Sigmoid colon (tissue), 7 donors: Measurements from ENCODE around the gene F8. TPM values are rescaled to one million over a fixed set of nuclear protein-coding genes. Genes with fewer than 3 reads are reported as not detected.

ENCODE experiments used
- DNase-seq: peaks from one replicate; pipeline ENCODE4 v3.0.0-alpha.2; 2019
- H3K27ac ChIP-seq, 4 donors: fragments of 200-600 bp; sonication (generic); one replicate each; pipeline ENCODE4 v1.5.1; 2016 to 2019; ENCODE audit warnings: mild to moderate bottlenecking in 1 of 4
- H3K27me3 ChIP-seq, 3 donors: fragments of 200-600 bp; sonication (generic); one replicate each; pipeline ENCODE4 v1.5.1; 2019; ENCODE audit warnings: mild to moderate bottlenecking in 1 of 3
- H3K36me3 ChIP-seq, 4 donors: fragments of 200-600 bp; sonication (generic); one replicate each; pipeline ENCODE4 v1.5.1; 2016 to 2019
- H3K4me1 ChIP-seq, 4 donors: fragments of 200-600 bp; sonication (generic); one replicate each; pipeline ENCODE4 v1.5.1; 2017 to 2019
- H3K4me3 ChIP-seq, 4 donors: fragments of 200-600 bp; sonication (generic); one replicate each; pipeline ENCODE4 v1.5.1; 2017 to 2019; ENCODE audit warnings: mild to moderate bottlenecking in 2 of 4, moderate library complexity in 1 of 4
- H3K9me3 ChIP-seq, 4 donors: fragments of 200-600 bp in 3 of 4; sonication (generic) in 3 of 4; one replicate each; pipeline versions ENCODE4 v1.5.1 to v1.6.1; 2013 to 2019
- CTCF ChIP-seq, 4 experiments: fragments of 450-650 bp in 3 of 4; fragments of 200-600 bp in 1 of 4; IDR thresholded peaks; one replicate each; pipeline ENCODE4 v1.5.1; 2016 to 2019; ENCODE audit warnings: antibody characterized with exemption in 4 of 4, mild to moderate bottlenecking in 3 of 4, moderate library complexity in 2 of 4
- EP300 ChIP-seq, 4 donors: sonication (generic); formaldehyde crosslinking; IDR thresholded peaks; one replicate each; pipeline ENCODE4 v1.6.1; 2017; ENCODE audit warnings: antibody characterized with exemption in 4 of 4
- POLR2A ChIP-seq, 2 donors: fragments of 450-650 bp; IDR thresholded peaks; one replicate each; pipeline ENCODE4 v1.6.1; 2016; ENCODE audit warnings: antibody characterized with exemption in 2 of 2, mild to moderate bottlenecking in 2 of 2, moderate library complexity in 2 of 2
- POLR2AphosphoS5 ChIP-seq, 4 donors: sonication (generic); formaldehyde crosslinking; IDR thresholded peaks; one replicate each; pipeline ENCODE4 v1.6.1; 2017; ENCODE audit warnings: antibody characterized with exemption in 4 of 4
- WGBS, 2 donors: extraction: QIAGEN DNeasy Blood & Tissue Kit; methylation state at CpG; one replicate each; pipeline ENCODE4 v1.1.7; 2013; 5-methylcytosine and 5-hydroxymethylcytosine counted together
- intact Hi-C: fragments of 100-400 bp; cut with DNase I; formaldehyde crosslinking; loops from one replicate; pipeline ENCODE4 v1.15.1; 2023
- polyA plus RNA-seq, 3 donors: library from polyadenylated mRNA; stranded (reverse); fragments of 200-250 nt; gene quantifications; one replicate each; pipeline ENCODE4 v1.2.3, GENCODE V29; 2013
- total RNA-seq, 4 donors: library from RNA; depleted of rRNA; stranded (reverse); fragments of >200 nt; gene quantifications; one replicate each; pipeline ENCODE4 v1.1.0, GENCODE V29; 2016
- donor health status: healthy with polysubstance abuse.
- donor health status: Bipolar disorder and iron deficiency.
- donor health status: healthy.

The F8 gene
- total and polyA plus RNA-seq, 7 donors, result 2.4 to 20.2 (median 10.0) TPM

GRCh38 chrX:154802947-154803346 is 219.6 kb downstream of the F8 start:
- no peak for TF ChIP-seq EP300 (IDR thresholded peaks at IDR 0.05)
- TF ChIP-seq POLR2A (IDR thresholded peaks at IDR 0.05), result no peak
- no peak for TF ChIP-seq POLR2AphosphoS5 (IDR thresholded peaks at IDR 0.05)
- TF ChIP-seq CTCF (IDR thresholded peaks at IDR 0.05), result no peak
- H3K4me3 ChIP-seq, result no peak overlapping the region
- H3K27ac ChIP-seq, result no peak overlapping the region
- H3K36me3 ChIP-seq, result no peaks in the 10 kb centered on the region
- intact Hi-C loops, result loop anchor here (5.0 kb wide), 1 partner anchor 41 kb away; the partner anchor contains the start of gene DKC1
- H3K9me3 ChIP-seq, result no peaks in the 10 kb centered on the region
- no peaks in the 10 kb centered on the region for H3K27me3 ChIP-seq
- peaks cover 0 to 30% (median 14%) of the 10 kb centered on the region in 4 donors for H3K4me1 ChIP-seq
- 76 to 84% methylated on average over 2 of the region's 2 CpGs for WGBS, 2 donors
- no peak for DNase-seq

GRCh38 chrX:154800478-154801210 is 221.9 kb downstream of the F8 start:
- Histone ChIP-seq H3K9me3 (no peaks in the 10 kb centered on the region), H3K4me1 (peaks cover 0 to 31% (median 14%) of the 10 kb centered on the region in 4 donors), H3K36me3 (no peaks in the 10 kb centered on the region), H3K27ac (peak overlapping the region in 3 of 4 donors; percentile 17 to 67 (median 45)), H3K4me3 (no peak overlapping the region), H3K27me3 (no peaks in the 10 kb centered on the region)
- 30 to 55% methylated on average over 8 of the region's 8 CpGs for WGBS, 2 donors
- DNase-seq, result no peak
- intact Hi-C loops, result loop anchor here (5.0 kb wide), 1 partner anchor 38 kb away; the partner anchor contains the start of gene DKC1
- TF ChIP-seq CTCF (IDR thresholded peaks at IDR 0.05) (no peak), POLR2AphosphoS5 (IDR thresholded peaks at IDR 0.05) (no peak), POLR2A (IDR thresholded peaks at IDR 0.05) (no peak), EP300 (IDR thresholded peaks at IDR 0.05) (no peak)

GRCh38 chrX:154799556-154800348 is 222.8 kb downstream of the F8 start:
- Histone ChIP-seq H3K4me3 (no peak overlapping the region), H3K4me1 (peaks cover 0 to 31% (median 14%) of the 10 kb centered on the region in 4 donors), H3K36me3 (no peaks in the 10 kb centered on the region), H3K27ac (peak overlapping the region; percentile 17 to 67 (median 44)), H3K9me3 (no peaks in the 10 kb centered on the region), H3K27me3 (no peaks in the 10 kb centered on the region)
- intact Hi-C loops, result loop anchor here (2.0 to 5.0 kb wide), 2 partner anchors 37 to 73 kb away; partner anchors contain the start of gene DKC1
- TF ChIP-seq CTCF (IDR thresholded peaks at IDR 0.05) (no peak), EP300 (IDR thresholded peaks at IDR 0.05) (no peak), POLR2AphosphoS5 (IDR thresholded peaks at IDR 0.05) (no peak), POLR2A (IDR thresholded peaks at IDR 0.05) (no peak)
- WGBS, 2 donors, result 14 to 34% methylated on average over 9 of the region's 9 CpGs
- DNase-seq, result no peak

GRCh38 chrX:154797006-154797405 is 225.5 kb downstream of the F8 start:
- Histone ChIP-seq H3K36me3 (no peaks in the 10 kb centered on the region), H3K4me1 (peaks cover 0 to 23% (median 12%) of the 10 kb centered on the region in 4 donors), H3K27me3 (no peaks in the 10 kb centered on the region), H3K9me3 (no peaks in the 10 kb centered on the region), H3K27ac (no peak overlapping the region), H3K4me3 (no peak overlapping the region)
- WGBS, 2 donors, result 78 to 89% methylated on average over 6 of the region's 6 CpGs
- no peak for DNase-seq
- no peak for TF ChIP-seq POLR2A (IDR thresholded peaks at IDR 0.05)
- TF ChIP-seq EP300 (IDR thresholded peaks at IDR 0.05), result no peak
- TF ChIP-seq POLR2AphosphoS5 (IDR thresholded peaks at IDR 0.05), result no peak
- TF ChIP-seq CTCF (IDR thresholded peaks at IDR 0.05), result no peak
- intact Hi-C loops, result no loop called here
